Measurements from ENCODE around the gene RDH5. TPM values are rescaled to one million over a fixed set of nuclear protein-coding genes. Genes with fewer than 3 reads are reported as not detected.

The RDH5 gene
- total RNA-seq, 1 donor, result 32.2 TPM

DNA sequence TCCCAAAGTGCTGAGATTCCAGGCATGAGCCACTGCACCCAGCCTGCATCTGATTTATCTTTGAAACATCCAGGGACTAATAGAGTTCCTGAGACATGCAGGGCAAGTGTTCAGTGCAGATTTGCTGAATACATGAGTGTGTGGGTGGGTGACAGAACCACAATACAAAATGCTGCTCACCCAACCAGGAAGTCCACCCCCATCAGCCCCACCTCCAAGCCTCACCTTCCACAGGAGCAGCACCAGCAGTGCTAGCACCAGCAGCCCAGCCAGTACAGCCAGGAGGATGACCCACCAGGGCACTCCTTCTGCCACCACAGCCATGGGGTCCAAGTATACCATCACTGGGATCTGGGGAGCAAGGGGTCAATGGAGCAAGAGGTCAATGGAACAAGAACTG, 32.4 kb upstream of the RDH5 start:
- peaks cover 58% of the 10 kb centered on the region for H3K36me3 ChIP-seq (ENCODE audit: insufficient read depth, low read length)
- no peaks in the 10 kb centered on the region for H3K9me3 ChIP-seq (ENCODE audit: low read depth, low read length)
- H2AFZ ChIP-seq (ENCODE audit: low read length), result no peak overlapping the region
- no peak for DNase-seq (ENCODE audit: insufficient read length, low spot score, missing footprints)
- no peak overlapping the region for H3K27ac ChIP-seq (ENCODE audit: low read depth, low read length)
- H4K20me1 ChIP-seq (ENCODE audit: insufficient read depth, low read length), result peaks cover 15% of the 10 kb centered on the region
- peaks cover 2% of the 10 kb centered on the region for H3K4me1 ChIP-seq (ENCODE audit: insufficient read depth, low read length)
- no peak overlapping the region for H3K4me3 ChIP-seq (ENCODE audit: insufficient read depth, low read length)
- no peak for TF ChIP-seq CTCF (IDR thresholded peaks at IDR 0.05; ENCODE audit: extremely low read depth, low read depth, low read length)
- H3K79me2 ChIP-seq (ENCODE audit: insufficient read depth, low read length), result no peaks in the 10 kb centered on the region
- H3K27me3 ChIP-seq (ENCODE audit: insufficient read depth, low read length), result no peaks in the 10 kb centered on the region
- no peak overlapping the region for H3K4me2 ChIP-seq (ENCODE audit: insufficient read depth, low read length)

DNA sequence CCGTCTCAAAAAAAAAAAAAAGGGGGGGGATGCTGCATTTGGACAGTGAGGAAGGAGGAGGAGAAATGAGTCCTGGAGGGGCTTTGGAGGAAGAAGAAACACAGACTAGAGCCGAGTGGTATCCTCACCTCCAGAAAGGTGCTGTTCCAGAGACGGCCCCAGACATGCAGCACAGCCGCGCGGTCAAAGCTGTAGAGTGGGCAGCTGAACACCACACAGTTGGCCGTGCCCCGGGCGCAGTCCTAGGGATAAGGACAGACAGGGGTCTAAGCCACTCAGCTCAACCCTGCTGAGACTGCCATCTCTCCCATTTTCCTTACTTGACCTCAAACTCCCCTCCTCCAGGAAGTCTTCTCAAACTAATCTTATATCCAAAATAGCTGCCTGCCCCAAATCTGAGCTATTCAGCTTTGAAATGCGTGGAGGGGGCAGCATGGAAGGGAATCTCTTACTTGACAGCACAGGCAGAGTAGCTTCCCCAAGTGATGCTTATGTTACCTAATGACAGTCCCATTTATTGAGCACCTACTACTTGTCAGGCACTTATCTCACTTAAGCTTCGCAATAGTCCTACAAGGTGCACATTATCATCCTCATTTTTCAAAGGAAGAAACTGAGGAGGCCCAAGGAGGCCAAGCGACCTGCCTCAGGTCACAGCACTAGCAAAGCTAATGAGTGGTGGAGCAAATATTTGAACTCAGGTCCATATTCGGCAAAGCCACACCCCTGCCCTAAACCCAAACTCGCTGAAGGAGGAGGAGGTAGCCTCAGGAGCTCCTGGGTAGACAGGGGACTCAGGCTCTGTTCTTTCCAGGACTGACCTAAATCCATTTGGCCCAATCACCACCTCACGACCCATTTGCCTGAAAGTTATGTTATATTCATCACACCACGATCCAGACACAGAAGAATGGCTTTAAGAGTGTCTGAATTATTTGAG, 31.2 kb upstream of the RDH5 start:
- Histone ChIP-seq H4K20me1 (ENCODE audit: insufficient read depth, low read length) (peaks cover 15% of the 10 kb centered on the region), H3K4me3 (ENCODE audit: insufficient read depth, low read length) (no peak overlapping the region), H3K27ac (ENCODE audit: low read depth, low read length) (no peak overlapping the region), H3K9me3 (ENCODE audit: low read depth, low read length) (no peaks in the 10 kb centered on the region), H3K4me2 (ENCODE audit: insufficient read depth, low read length) (no peak overlapping the region), H3K4me1 (ENCODE audit: insufficient read depth, low read length) (no peaks in the 10 kb centered on the region), H3K36me3 (ENCODE audit: insufficient read depth, low read length) (peaks cover 70% of the 10 kb centered on the region), H2AFZ (ENCODE audit: low read length) (no peak overlapping the region), H3K27me3 (ENCODE audit: insufficient read depth, low read length) (no peaks in the 10 kb centered on the region), H3K79me2 (ENCODE audit: insufficient read depth, low read length) (no peaks in the 10 kb centered on the region)
- TF ChIP-seq CTCF (IDR thresholded peaks at IDR 0.05; ENCODE audit: extremely low read depth, low read depth, low read length), result no peak
- no peak for DNase-seq (ENCODE audit: insufficient read length, low spot score, missing footprints)

GRCh38 chr12:55692631-55693322, 27.4 kb upstream of the RDH5 start:
- Histone ChIP-seq H3K79me2 (ENCODE audit: insufficient read depth, low read length) (no peaks in the 10 kb centered on the region), H3K4me1 (ENCODE audit: insufficient read depth, low read length) (no peaks in the 10 kb centered on the region), H4K20me1 (ENCODE audit: insufficient read depth, low read length) (peaks cover 13% of the 10 kb centered on the region), H3K27ac (ENCODE audit: low read depth, low read length) (no peak overlapping the region), H3K36me3 (ENCODE audit: insufficient read depth, low read length) (peaks cover 84% of the 10 kb centered on the region), H2AFZ (ENCODE audit: low read length) (no peak overlapping the region), H3K4me3 (ENCODE audit: insufficient read depth, low read length) (no peak overlapping the region), H3K4me2 (ENCODE audit: insufficient read depth, low read length) (no peak overlapping the region), H3K9me3 (ENCODE audit: low read depth, low read length) (no peaks in the 10 kb centered on the region), H3K27me3 (ENCODE audit: insufficient read depth, low read length) (no peaks in the 10 kb centered on the region)
- peak; percentile 69 for DNase-seq (ENCODE audit: insufficient read length, low spot score, missing footprints)
- no peak for TF ChIP-seq CTCF (IDR thresholded peaks at IDR 0.05; ENCODE audit: extremely low read depth, low read depth, low read length)
